Hepatocyte (in vitro differentiated cells): ENCODE data around the gene SPDEF. TPM values are rescaled to one million over a fixed set of nuclear protein-coding genes. Genes with fewer than 3 reads are reported as not detected.

Experiments used
- DNase-seq: peaks from one replicate; pipeline ENCODE4 v3.0.0-alpha.2; 2016; ENCODE audit warnings: low spot score
- H2AFZ ChIP-seq: fragments of 200-600 bp; sonication (generic); 2 replicates; pipeline ENCODE4 v1.6.0; 2016; ENCODE audit warnings: antibody characterized with exemption, mild to moderate bottlenecking
- H3K27ac ChIP-seq: fragments of 200-600 bp; sonication (generic); 2 replicates; pipeline ENCODE4 v1.5.1; 2016; ENCODE audit warnings: mild to moderate bottlenecking
- H3K27me3 ChIP-seq: fragments of 200-600 bp; sonication (generic); 2 replicates; pipeline ENCODE4 v1.6.1; 2016
- H3K36me3 ChIP-seq: fragments of 200-600 bp; sonication (generic); replicated peaks from 2 replicates; pipeline ENCODE4 v1.5.1; 2016; ENCODE audit warnings: low read depth; ENCODE audit not compliant: insufficient read depth
- H3K4me1 ChIP-seq: fragments of 200-600 bp; sonication (generic); 2 replicates; pipeline ENCODE4 v1.5.1; 2016; ENCODE audit warnings: mild to moderate bottlenecking, moderate library complexity; ENCODE audit not compliant: insufficient read depth
- H3K4me2 ChIP-seq: fragments of 200-600 bp; sonication (generic); 2 replicates; pipeline ENCODE4 v1.6.0; 2016
- H3K4me3 ChIP-seq: fragments of 200-600 bp; sonication (generic); 2 replicates; pipeline ENCODE4 v1.5.1; 2016; ENCODE audit warnings: mild to moderate bottlenecking
- H3K79me2 ChIP-seq: fragments of 200-600 bp; sonication (generic); 2 replicates; pipeline ENCODE4 v1.6.0; 2017; ENCODE audit warnings: mild to moderate bottlenecking
- H3K9me2 ChIP-seq: fragments of 200-600 bp; sonication (generic); replicated peaks from 2 replicates; pipeline ENCODE4 v1.6.0; 2017; ENCODE audit warnings: mild to moderate bottlenecking; ENCODE audit not compliant: insufficient read depth
- H3K9me3 ChIP-seq: fragments of 200-600 bp; sonication (generic); 2 replicates; pipeline ENCODE4 v1.5.1; 2016; ENCODE audit warnings: low read depth, mild to moderate bottlenecking
- H4K20me1 ChIP-seq: fragments of 200-600 bp; sonication (generic); 2 replicates; pipeline ENCODE4 v1.6.0; 2016; ENCODE audit warnings: mild to moderate bottlenecking; ENCODE audit not compliant: insufficient read depth, poor library complexity, severe bottlenecking
- CTCF ChIP-seq: fragments of 200-600 bp; sonication (generic); IDR thresholded peaks from 2 replicates; pipeline ENCODE4 v1.5.1; 2016; ENCODE audit warnings: antibody characterized with exemption, mild to moderate bottlenecking; ENCODE audit not compliant: poor library complexity
- EZH2 ChIP-seq: fragments of 200-600 bp; sonication (generic); IDR thresholded peaks from 2 replicates; pipeline ENCODE4 v1.6.1; 2016; ENCODE audit warnings: antibody characterized with exemption, mild to moderate bottlenecking, borderline replicate concordance
- EZH2phosphoT487 ChIP-seq: fragments of 200-600 bp; sonication (generic); IDR thresholded peaks from one replicate; pipeline ENCODE4 v1.6.1; 2018; ENCODE audit warnings: antibody characterized with exemption, mild to moderate bottlenecking, low read depth, moderate library complexity; ENCODE audit not compliant: unreplicated experiment, severe bottlenecking
- WGBS: methylation state at CpG from one replicate; pipeline ENCODE4 v1.1.6; 2016; ENCODE audit warnings: low lambda C conversion rate; ENCODE audit errors: missing lambda C conversion rate; 5-methylcytosine and 5-hydroxymethylcytosine counted together
- polyA plus RNA-seq: library from polyadenylated mRNA; unstranded; fragments of >200 nt; fragmentation: Nextera tagmentation; extraction: Ambion mirVana; gene quantifications from 2 replicates; pipeline ENCODE4 v1.2.1, GENCODE V29; 2016
- total RNA-seq: library from RNA; depleted of rRNA; stranded (reverse); fragments of >200 nt; gene quantifications from 2 replicates; pipeline ENCODE4 v1.2.3, GENCODE V29; 2014

Gene SPDEF
- total and polyA plus RNA-seq, 2 experiments from 2014 or later: 0.80 to 1.5 TPM

GRCh38 chr6:34589140-34589539, 33.0 kb upstream of the SPDEF start:
- H3K4me1 ChIP-seq: no peaks in the 10 kb centered on the region
- no peak overlapping the region for H3K27ac ChIP-seq
- H4K20me1 ChIP-seq: peaks cover 25% of the 10 kb centered on the region
- H3K27me3 ChIP-seq: no peaks in the 10 kb centered on the region
- H3K36me3 ChIP-seq: no peaks in the 10 kb centered on the region
- H2AFZ ChIP-seq: no peak overlapping the region
- 96% methylated on average over 2 of the region's 2 CpGs for WGBS
- no peaks in the 10 kb centered on the region for H3K9me3 ChIP-seq
- H3K4me2 ChIP-seq: no peak overlapping the region
- no peaks in the 10 kb centered on the region for H3K9me2 ChIP-seq
- no peak overlapping the region for H3K4me3 ChIP-seq
- TF ChIP-seq EZH2phosphoT487 (no peak), EZH2 (no peak), CTCF (no peak)
- no peak for DNase-seq
- H3K79me2 ChIP-seq: peaks cover 42% of the 10 kb centered on the region

GRCh38 chr6:34587851-34588250, 31.7 kb upstream of the SPDEF start:
- 90% methylated on average over 2 of the region's 2 CpGs for WGBS
- no peaks in the 10 kb centered on the region for H3K9me2 ChIP-seq
- TF ChIP-seq EZH2 (no peak), CTCF (no peak), EZH2phosphoT487 (no peak)

GRCh38 chr6:34587325-34587724, 31.2 kb upstream of the SPDEF start:
- DNase-seq: no peak
- peaks cover 19% of the 10 kb centered on the region for H4K20me1 ChIP-seq
- H3K79me2 ChIP-seq: peaks cover 27% of the 10 kb centered on the region

More at GRCh38 chr6:34587851-34588250, 31.7 kb upstream of the SPDEF start:
- H3K4me3 ChIP-seq: no peak overlapping the region
- H3K4me2 ChIP-seq: no peak overlapping the region
- no peaks in the 10 kb centered on the region for H3K27me3 ChIP-seq
- no peak overlapping the region for H2AFZ ChIP-seq
- no peak overlapping the region for H3K27ac ChIP-seq
- peaks cover 33% of the 10 kb centered on the region for H3K79me2 ChIP-seq
- no peaks in the 10 kb centered on the region for H3K4me1 ChIP-seq
- H4K20me1 ChIP-seq: peaks cover 25% of the 10 kb centered on the region
- no peak for DNase-seq
- no peaks in the 10 kb centered on the region for H3K36me3 ChIP-seq
- no peaks in the 10 kb centered on the region for H3K9me3 ChIP-seq

More at GRCh38 chr6:34587325-34587724, 31.2 kb upstream of the SPDEF start:
- Histone ChIP-seq H3K9me2 (no peaks in the 10 kb centered on the region), H3K4me2 (no peak overlapping the region), H3K27ac (no peak overlapping the region), H3K9me3 (no peaks in the 10 kb centered on the region), H3K4me3 (no peak overlapping the region), H3K36me3 (no peaks in the 10 kb centered on the region), H2AFZ (no peak overlapping the region), H3K4me1 (no peaks in the 10 kb centered on the region), H3K27me3 (no peaks in the 10 kb centered on the region)
- TF ChIP-seq CTCF: no peak
- no peak for TF ChIP-seq EZH2
- no peak for TF ChIP-seq EZH2phosphoT487
- WGBS: 89% methylated on average over 2 of the region's 2 CpGs
